Activated CD8-positive, alpha-beta T cell treated with anti-CD3 and anti-CD28 coated beads for 36 hours (primary cell): ENCODE results near the gene AGPAT4. TPM values are rescaled to one million over a fixed set of nuclear protein-coding genes. Genes with fewer than 3 reads are reported as not detected.
"Not testable (repeated sequence)": the region's sequence is repeated elsewhere in the genome, so short reads cannot be mapped to it uniquely, and the experiment has no call there.

ENCODE experiments used
- ATAC-seq: fragments of 200-7000 bp; cut with Tn5 transposase; one replicate; pipeline ENCODE4 v1.10.0; 2021; ENCODE audit warnings: mild to moderate bottlenecking, moderate library complexity
- CTCF ChIA-PET: fragments of 350-600 bp; sonication (Branson Sonifier 250); formaldehyde crosslinking; loops from one replicate; lab custom pipeline; 2021; ENCODE audit warnings: antibody characterized with exemption; lab: Charles Lee
- POLR2A ChIA-PET: fragments of 350-600 bp; sonication (Branson Sonifier 250); formaldehyde crosslinking; loops from one replicate; lab custom pipeline; 2021; ENCODE audit warnings: antibody characterized with exemption; lab: Charles Lee
- DNase-seq: peaks from one replicate; pipeline ENCODE4 v3.0.0-alpha.2; 2020
- H3K27ac Mint-ChIP-seq: one replicate; pipeline ENCODE4 v1.8.0; 2021; ENCODE audit warnings: mild to moderate bottlenecking, mixed read lengths
- H3K27me3 Mint-ChIP-seq: one replicate; pipeline ENCODE4 v1.8.0; 2021; ENCODE audit warnings: mixed read lengths
- H3K36me3 Mint-ChIP-seq: one replicate; pipeline ENCODE4 v1.8.0; 2021; ENCODE audit warnings: low read depth, mixed read lengths
- H3K4me1 Mint-ChIP-seq: one replicate; pipeline ENCODE4 v1.8.0; 2021; ENCODE audit warnings: low read depth, mixed read lengths
- H3K4me3 Mint-ChIP-seq: one replicate; pipeline ENCODE4 v1.8.0; 2021; ENCODE audit warnings: mild to moderate bottlenecking, moderate library complexity, mixed read lengths
- H3K9me3 Mint-ChIP-seq: one replicate; pipeline ENCODE4 v1.8.0; 2021; ENCODE audit warnings: mixed read lengths
- intact Hi-C: fragments of 100-400 bp; cut with micrococcal nuclease; formaldehyde crosslinking; loops from one replicate; pipeline ENCODE4 v1.10.0; 2022
- total RNA-seq, 2 experiments: library from RNA; stranded (reverse); gene quantifications; one replicate each; pipeline ENCODE4 v1.2.3, GENCODE V29; 2021
- TF ChIP-seq, protein P1 (sequence below): fragments of 200-600 bp; IDR thresholded peaks from one replicate; pipeline ENCODE4 v1.8.0; 2022; ENCODE audit warnings: antibody characterized with exemption, mild to moderate bottlenecking

Gene AGPAT4
- total RNA-seq, 2 experiments from 2014 or later, result 3.5 to 4.7 TPM

DNA sequence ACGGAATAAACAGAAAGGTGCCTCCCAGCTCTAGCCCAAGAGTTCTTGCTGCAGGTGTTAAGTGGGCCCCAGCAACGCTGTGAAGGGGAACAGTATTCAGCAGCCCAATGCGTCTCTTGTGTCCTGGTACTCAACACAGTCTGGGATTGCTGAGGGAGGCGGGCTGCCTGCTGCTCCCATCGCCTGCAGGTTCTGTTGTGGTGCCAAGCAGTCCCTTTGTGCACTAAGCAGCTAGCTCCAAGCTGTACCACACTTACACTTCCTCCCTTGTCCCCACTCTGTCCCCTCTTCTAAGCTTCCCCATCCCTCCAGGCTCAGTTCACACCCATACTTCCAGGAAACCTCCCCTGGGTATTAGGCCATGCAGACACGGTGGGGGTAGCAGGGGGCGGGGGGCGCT is 92.7 kb downstream of the AGPAT4 start:
- CTCF ChIA-PET, result interaction anchor here (1.7 to 2.3 kb wide), 2 partner anchors 190 to 192 kb away, joined by 4 to 7 read pairs; no protein-coding TSS in a partner anchor
- peaks cover 13% of the 10 kb centered on the region for H3K9me3 Mint-ChIP-seq
- peaks cover under 1% of the 10 kb centered on the region for H3K4me1 Mint-ChIP-seq
- DNase-seq (no peak), ATAC-seq (no peak)
- no peak overlapping the region for H3K27ac Mint-ChIP-seq
- TF ChIP-seq, protein P1, sequence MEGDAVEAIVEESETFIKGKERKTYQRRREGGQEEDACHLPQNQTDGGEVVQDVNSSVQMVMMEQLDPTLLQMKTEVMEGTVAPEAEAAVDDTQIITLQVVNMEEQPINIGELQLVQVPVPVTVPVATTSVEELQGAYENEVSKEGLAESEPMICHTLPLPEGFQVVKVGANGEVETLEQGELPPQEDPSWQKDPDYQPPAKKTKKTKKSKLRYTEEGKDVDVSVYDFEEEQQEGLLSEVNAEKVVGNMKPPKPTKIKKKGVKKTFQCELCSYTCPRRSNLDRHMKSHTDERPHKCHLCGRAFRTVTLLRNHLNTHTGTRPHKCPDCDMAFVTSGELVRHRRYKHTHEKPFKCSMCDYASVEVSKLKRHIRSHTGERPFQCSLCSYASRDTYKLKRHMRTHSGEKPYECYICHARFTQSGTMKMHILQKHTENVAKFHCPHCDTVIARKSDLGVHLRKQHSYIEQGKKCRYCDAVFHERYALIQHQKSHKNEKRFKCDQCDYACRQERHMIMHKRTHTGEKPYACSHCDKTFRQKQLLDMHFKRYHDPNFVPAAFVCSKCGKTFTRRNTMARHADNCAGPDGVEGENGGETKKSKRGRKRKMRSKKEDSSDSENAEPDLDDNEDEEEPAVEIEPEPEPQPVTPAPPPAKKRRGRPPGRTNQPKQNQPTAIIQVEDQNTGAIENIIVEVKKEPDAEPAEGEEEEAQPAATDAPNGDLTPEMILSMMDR, result no peak
- no peaks in the 10 kb centered on the region for H3K27me3 Mint-ChIP-seq
- intact Hi-C loops, result no loop called here
- peaks cover 1% of the 10 kb centered on the region for H3K36me3 Mint-ChIP-seq
- no peak overlapping the region for H3K4me3 Mint-ChIP-seq
- POLR2A ChIA-PET, result no interaction called here

GRCh38 chr6:161178155-161178554 is 95.7 kb downstream of the AGPAT4 start:
- H3K27ac Mint-ChIP-seq, ATAC-seq, CTCF ChIA-PET, intact Hi-C loops, H3K4me3 Mint-ChIP-seq, H3K4me1 Mint-ChIP-seq, DNase-seq, H3K27me3 Mint-ChIP-seq, H3K36me3 Mint-ChIP-seq, POLR2A ChIA-PET: not testable (repeated sequence)
- H3K9me3 Mint-ChIP-seq, result peaks cover 14% of the 10 kb centered on the region

- ATAC-seq, H3K27ac Mint-ChIP-seq, POLR2A ChIA-PET, H3K4me1 Mint-ChIP-seq, CTCF ChIA-PET, DNase-seq, H3K4me3 Mint-ChIP-seq, H3K27me3 Mint-ChIP-seq, H3K36me3 Mint-ChIP-seq, intact Hi-C loops: not testable (repeated sequence)
- H3K9me3 Mint-ChIP-seq, result peaks cover 14% of the 10 kb centered on the region
Measured at GRCh38 chr6:161176428-161176827, 97.4 kb downstream of the AGPAT4 start.

- H3K36me3 Mint-ChIP-seq, ATAC-seq, POLR2A ChIA-PET, H3K4me3 Mint-ChIP-seq, DNase-seq, H3K27me3 Mint-ChIP-seq, intact Hi-C loops, H3K4me1 Mint-ChIP-seq, CTCF ChIA-PET, H3K27ac Mint-ChIP-seq, H3K9me3 Mint-ChIP-seq: not testable (repeated sequence)
Measured at GRCh38 chr6:161172769-161173168, 101.1 kb downstream of the AGPAT4 start.

DNA sequence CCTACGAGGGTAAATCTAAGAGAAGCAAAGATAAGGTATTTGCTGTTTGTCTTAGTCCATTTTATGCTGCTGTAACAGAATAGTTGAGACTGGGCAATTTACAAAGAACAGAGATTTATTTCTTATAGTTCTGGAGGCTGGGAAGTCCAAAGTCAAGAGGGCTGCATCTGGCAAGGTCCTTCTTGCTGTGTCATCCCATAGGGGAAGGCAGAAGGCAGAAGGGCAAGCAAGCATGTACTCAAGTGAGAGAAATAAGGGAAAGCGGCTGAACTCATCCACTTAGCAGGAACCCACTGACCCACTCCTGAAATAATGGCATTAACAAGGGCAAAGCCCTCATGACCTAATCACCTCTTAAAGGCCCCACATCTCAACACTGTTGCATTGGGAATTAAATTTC is 102.7 kb downstream of the AGPAT4 start:
- no peak overlapping the region for H3K4me3 Mint-ChIP-seq
- no peak for ATAC-seq
- intact Hi-C loops, result no loop called here
- no peak for DNase-seq
- POLR2A ChIA-PET, result no interaction called here
- H3K9me3 Mint-ChIP-seq, result peaks cover 1% of the 10 kb centered on the region
- no peaks in the 10 kb centered on the region for H3K36me3 Mint-ChIP-seq
- H3K27me3 Mint-ChIP-seq, result no peaks in the 10 kb centered on the region
- H3K4me1 Mint-ChIP-seq, result no peaks in the 10 kb centered on the region
- TF ChIP-seq, protein P1, result no peak
- CTCF ChIA-PET, result no interaction called here
- H3K27ac Mint-ChIP-seq, result no peak overlapping the region

GRCh38 chr6:161169696-161170095 is 104.2 kb downstream of the AGPAT4 start:
- TF ChIP-seq, protein P1, result no peak
- Mint-ChIP-seq H3K4me1 (no peaks in the 10 kb centered on the region), H3K27ac (no peak overlapping the region), H3K27me3 (no peaks in the 10 kb centered on the region), H3K9me3 (peaks cover 1% of the 10 kb centered on the region), H3K36me3 (no peaks in the 10 kb centered on the region), H3K4me3 (no peak overlapping the region)
- CTCF ChIA-PET, result interaction anchor here (0.9 kb wide), 1 partner anchor 201 kb away, joined by 5 read pairs; no protein-coding TSS in a partner anchor
- intact Hi-C loops, result no loop called here
- no peak for DNase-seq
- POLR2A ChIA-PET, result no interaction called here
- ATAC-seq, result no peak
